ENCODE results near the gene SLC9A1.

SLC9A1 gene

GRCh38 chr1:27070390-27071048, 84.4 kb downstream of the SLC9A1 start:
- TF ChIP-seq CTCF (IDR thresholded peaks at IDR 0.05; ENCODE audit: borderline replicate concordance, insufficient read depth, low read depth, low read length): no peak
- no peak overlapping the region for H3K4me3 ChIP-seq (ENCODE audit: low read depth, low read length)

- no peak for TF ChIP-seq CTCF (IDR thresholded peaks at IDR 0.05; ENCODE audit: borderline replicate concordance, insufficient read depth, low read depth, low read length)
- no peak overlapping the region for H3K4me3 ChIP-seq (ENCODE audit: low read depth, low read length)
These were observed 86.0 kb downstream of the SLC9A1 start for GRCh38 chr1:27068922-27069321.

- TF ChIP-seq CTCF (IDR thresholded peaks at IDR 0.05; ENCODE audit: borderline replicate concordance, insufficient read depth, low read depth, low read length): no peak
These were observed 88.8 kb downstream of the SLC9A1 start for GRCh38 chr1:27065999-27066630.

GRCh38 chr1:27060891-27061290, 94.0 kb downstream of the SLC9A1 start:
- H3K4me3 ChIP-seq (ENCODE audit: low read depth, low read length): no peak overlapping the region
- TF ChIP-seq CTCF (IDR thresholded peaks at IDR 0.05; ENCODE audit: borderline replicate concordance, insufficient read depth, low read depth, low read length): no peak

More at GRCh38 chr1:27065999-27066630, 88.8 kb downstream of the SLC9A1 start:
- H3K4me3 ChIP-seq (ENCODE audit: low read depth, low read length): no peak overlapping the region

GRCh38 chr1:27058966-27059669, 95.8 kb downstream of the SLC9A1 start:
- H3K4me3 ChIP-seq (ENCODE audit: low read depth, low read length): no peak overlapping the region

GRCh38 chr1:27057801-27058625, 96.9 kb downstream of the SLC9A1 start:
- H3K4me3 ChIP-seq (ENCODE audit: low read depth, low read length): no peak overlapping the region
- TF ChIP-seq CTCF (IDR thresholded peaks at IDR 0.05; ENCODE audit: borderline replicate concordance, insufficient read depth, low read depth, low read length): no peak

More at GRCh38 chr1:27058966-27059669, 95.8 kb downstream of the SLC9A1 start:
- TF ChIP-seq CTCF (IDR thresholded peaks at IDR 0.05; ENCODE audit: borderline replicate concordance, insufficient read depth, low read depth, low read length): no peak
